ENCODE data around the gene GRHPR.

GRHPR gene

GRCh38 chr9:37415011-37415719, 7.3 kb upstream of the GRHPR start (continued):
- TF ChIP-seq, protein P1, sequence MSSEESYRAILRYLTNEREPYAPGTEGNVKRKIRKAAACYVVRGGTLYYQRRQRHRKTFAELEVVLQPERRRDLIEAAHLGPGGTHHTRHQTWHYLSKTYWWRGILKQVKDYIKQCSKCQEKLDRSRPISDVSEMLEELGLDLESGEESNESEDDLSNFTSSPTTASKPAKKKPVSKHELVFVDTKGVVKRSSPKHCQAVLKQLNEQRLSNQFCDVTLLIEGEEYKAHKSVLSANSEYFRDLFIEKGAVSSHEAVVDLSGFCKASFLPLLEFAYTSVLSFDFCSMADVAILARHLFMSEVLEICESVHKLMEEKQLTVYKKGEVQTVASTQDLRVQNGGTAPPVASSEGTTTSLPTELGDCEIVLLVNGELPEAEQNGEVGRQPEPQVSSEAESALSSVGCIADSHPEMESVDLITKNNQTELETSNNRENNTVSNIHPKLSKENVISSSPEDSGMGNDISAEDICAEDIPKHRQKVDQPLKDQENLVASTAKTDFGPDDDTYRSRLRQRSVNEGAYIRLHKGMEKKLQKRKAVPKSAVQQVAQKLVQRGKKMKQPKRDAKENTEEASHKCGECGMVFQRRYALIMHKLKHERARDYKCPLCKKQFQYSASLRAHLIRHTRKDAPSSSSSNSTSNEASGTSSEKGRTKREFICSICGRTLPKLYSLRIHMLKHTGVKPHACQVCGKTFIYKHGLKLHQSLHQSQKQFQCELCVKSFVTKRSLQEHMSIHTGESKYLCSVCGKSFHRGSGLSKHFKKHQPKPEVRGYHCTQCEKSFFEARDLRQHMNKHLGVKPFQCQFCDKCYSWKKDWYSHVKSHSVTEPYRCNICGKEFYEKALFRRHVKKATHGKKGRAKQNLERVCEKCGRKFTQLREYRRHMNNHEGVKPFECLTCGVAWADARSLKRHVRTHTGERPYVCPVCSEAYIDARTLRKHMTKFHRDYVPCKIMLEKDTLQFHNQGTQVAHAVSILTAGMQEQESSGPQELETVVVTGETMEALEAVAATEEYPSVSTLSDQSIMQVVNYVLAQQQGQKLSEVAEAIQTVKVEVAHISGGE (tag by site-specific recombination; conservative IDR thresholded peaks at IDR 0.05; ENCODE audit: low read depth): peak; percentile 75; the same call in 1 of the 2 replicates
- TF ChIP-seq ZNF558 (tag by site-specific recombination; IDR thresholded peaks at IDR 0.05) (no peak), ZNF423 (tag by site-specific recombination; IDR thresholded peaks at IDR 0.05) (no peak), ZNF335 (tag by site-specific recombination; conservative IDR thresholded peaks at IDR 0.05) (peak; percentile 88), GLIS2 (tag by site-specific recombination; IDR thresholded peaks at IDR 0.05) (0 out of 2 replicates have a peak, but pooled peaks have one; percentile 34), MZF1 (tag by site-specific recombination; IDR thresholded peaks at IDR 0.05; ENCODE audit: borderline replicate concordance) (peak; percentile 70; the same call in 1 of the 2 replicates)

DNA sequence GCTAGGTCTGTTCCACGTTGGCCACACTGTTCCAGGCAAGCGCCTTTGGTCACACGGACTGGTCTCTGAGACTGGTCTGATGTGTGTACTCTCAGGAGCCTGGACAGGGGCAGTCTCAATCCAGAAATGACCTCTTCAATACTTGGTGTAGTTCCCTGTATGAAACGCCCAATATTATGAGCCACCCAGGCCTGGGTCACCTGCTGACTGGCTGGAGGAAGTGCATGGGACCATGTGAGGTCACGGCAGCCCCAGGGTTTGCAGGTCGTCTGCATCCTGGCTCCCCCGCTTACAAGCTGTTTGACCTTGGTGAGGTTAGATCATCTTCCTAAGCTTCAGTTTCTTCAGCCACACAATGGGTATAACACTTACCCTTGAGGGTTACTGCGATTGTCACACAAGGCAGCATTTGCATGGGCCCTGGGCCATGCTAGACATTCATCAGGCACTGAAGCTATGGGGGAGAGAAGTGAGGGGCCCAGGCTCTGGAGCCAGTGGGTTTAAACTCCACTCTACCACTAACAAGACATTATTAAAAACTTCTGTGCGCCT, 5.2 kb upstream of the GRHPR start:
- POLR2A ChIA-PET: no interaction called here
- no peak for TF ChIP-seq KLF17 (tag by site-specific recombination; IDR thresholded peaks at IDR 0.05)
- TF ChIP-seq PRDM4 (tag by site-specific recombination; IDR thresholded peaks at IDR 0.05): no peak
- no peak for TF ChIP-seq ZNF843 (tag by site-specific recombination; IDR thresholded peaks at IDR 0.05)
- no peak for TF ChIP-seq PRDM1 (tag by site-specific recombination; IDR thresholded peaks at IDR 0.05)
- TF ChIP-seq, protein P2, sequence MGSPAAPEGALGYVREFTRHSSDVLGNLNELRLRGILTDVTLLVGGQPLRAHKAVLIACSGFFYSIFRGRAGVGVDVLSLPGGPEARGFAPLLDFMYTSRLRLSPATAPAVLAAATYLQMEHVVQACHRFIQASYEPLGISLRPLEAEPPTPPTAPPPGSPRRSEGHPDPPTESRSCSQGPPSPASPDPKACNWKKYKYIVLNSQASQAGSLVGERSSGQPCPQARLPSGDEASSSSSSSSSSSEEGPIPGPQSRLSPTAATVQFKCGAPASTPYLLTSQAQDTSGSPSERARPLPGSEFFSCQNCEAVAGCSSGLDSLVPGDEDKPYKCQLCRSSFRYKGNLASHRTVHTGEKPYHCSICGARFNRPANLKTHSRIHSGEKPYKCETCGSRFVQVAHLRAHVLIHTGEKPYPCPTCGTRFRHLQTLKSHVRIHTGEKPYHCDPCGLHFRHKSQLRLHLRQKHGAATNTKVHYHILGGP (tag by site-specific recombination; IDR thresholded peaks at IDR 0.05): no peak
- no peak for TF ChIP-seq HOXA7 (CRISPR knock-in tag; IDR thresholded peaks at IDR 0.05; ENCODE audit: borderline replicate concordance)
- TF ChIP-seq ZNF585B (tag by site-specific recombination; IDR thresholded peaks at IDR 0.05): no peak
- no peak for TF ChIP-seq ZNF221 (tag by site-specific recombination; IDR thresholded peaks at IDR 0.05; ENCODE audit: borderline replicate concordance)
- TF ChIP-seq IKZF3 (tag by site-specific recombination; IDR thresholded peaks at IDR 0.05): no peak
- TF ChIP-seq, protein P3, sequence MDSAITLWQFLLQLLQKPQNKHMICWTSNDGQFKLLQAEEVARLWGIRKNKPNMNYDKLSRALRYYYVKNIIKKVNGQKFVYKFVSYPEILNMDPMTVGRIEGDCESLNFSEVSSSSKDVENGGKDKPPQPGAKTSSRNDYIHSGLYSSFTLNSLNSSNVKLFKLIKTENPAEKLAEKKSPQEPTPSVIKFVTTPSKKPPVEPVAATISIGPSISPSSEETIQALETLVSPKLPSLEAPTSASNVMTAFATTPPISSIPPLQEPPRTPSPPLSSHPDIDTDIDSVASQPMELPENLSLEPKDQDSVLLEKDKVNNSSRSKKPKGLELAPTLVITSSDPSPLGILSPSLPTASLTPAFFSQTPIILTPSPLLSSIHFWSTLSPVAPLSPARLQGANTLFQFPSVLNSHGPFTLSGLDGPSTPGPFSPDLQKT (IDR thresholded peaks at IDR 0.05; ENCODE audit: borderline replicate concordance, low read depth, low read length): no peak
- TF ChIP-seq ZNF114 (tag by site-specific recombination; IDR thresholded peaks at IDR 0.05): no peak
- no peak for TF ChIP-seq FEZF1 (tag by site-specific recombination; IDR thresholded peaks at IDR 0.05)
- TF ChIP-seq SP2 (tag by site-specific recombination; IDR thresholded peaks at IDR 0.05): no peak
- Histone ChIP-seq H3K27ac (ENCODE audit: extremely low read depth, low read depth, low read length) (no peak overlapping the region), H3K4me1 (ENCODE audit: control insufficient read depth, insufficient read depth, low read length) (no peaks in the 10 kb centered on the region), H3K4me3 (ENCODE audit: low read depth, low read length) (no peak overlapping the region), H3K36me3 (ENCODE audit: control insufficient read depth in 2 of 2, insufficient read depth in 1 of 2, low read length in 2 of 2) (no peaks in the 10 kb centered on the region), H3K9me3 (ENCODE audit: control insufficient read depth, insufficient read depth, low read depth, low read length) (no peaks in the 10 kb centered on the region)
- CTCF ChIA-PET: interaction anchor here (0.6 to 2.4 kb wide), 4 partner anchors 10 to 1891 kb away, joined by 3 to 14 read pairs (median 4); no protein-coding TSS in a partner anchor
